ENCODE results near the gene TOB1. TPM values are rescaled to one million over a fixed set of nuclear protein-coding genes. Genes with fewer than 3 reads are reported as not detected.

TOB1 gene
- total RNA-seq, 1 experiment from 2014 or later = 114 TPM

GRCh38 chr17:50911890-50912289 lies 45.7 kb upstream of the TOB1 start:
- CTCF ChIA-PET = interaction anchor here (0.6 to 1.4 kb wide), 8 partner anchors 20 to 214 kb away, joined by 3 to 7 read pairs (median 3); no protein-coding TSS in a partner anchor
- peaks cover 52% of the 10 kb centered on the region for H3K4me1 Mint-ChIP-seq (ENCODE audit: low read depth, unreplicated experiment)
- no peak overlapping the region for H3K27ac Mint-ChIP-seq (ENCODE audit: unreplicated experiment)
- no peaks in the 10 kb centered on the region for H3K27me3 Mint-ChIP-seq (ENCODE audit: insufficient read depth, unreplicated experiment)
- H3K4me1 ChIP-seq = peaks cover 42% of the 10 kb centered on the region
- intact Hi-C loops (cut with micrococcal nuclease; ENCODE audit: unreplicated experiment) = no loop called here
- no TSS peak for BruUV-seq (replicated peaks)
- DNase-seq = no peak
- H3K27me3 ChIP-seq (replicated peaks; ENCODE audit: control insufficient read depth, insufficient read depth, low read length) = no peaks in the 10 kb centered on the region
- no peaks in the 10 kb centered on the region for H3K9me3 Mint-ChIP-seq (ENCODE audit: unreplicated experiment)
- no peak overlapping the region for H3K4me3 Mint-ChIP-seq (ENCODE audit: unreplicated experiment)
- no peaks in the 10 kb centered on the region for H3K36me3 ChIP-seq (ENCODE audit: control insufficient read depth, insufficient read depth, low read length)
- TF ChIP-seq CTCF (IDR thresholded peaks at IDR 0.05; ENCODE audit: insufficient read depth in 1 of 2, low read depth in 1 of 2, low read length in 1 of 2, severe bottlenecking in 1 of 2, unreplicated experiment in 1 of 2) = peak; percentile 13 to 55
- peaks cover 6% of the 10 kb centered on the region for H3K36me3 Mint-ChIP-seq (ENCODE audit: insufficient read depth, unreplicated experiment)
- H3K9me3 ChIP-seq = no peaks in the 10 kb centered on the region
- H3K4me3 ChIP-seq (ENCODE audit: low read depth, low read length) = no peak overlapping the region
- POLR2A ChIA-PET = interaction anchor here (0.6 to 2.9 kb wide), 3 partner anchors 27 to 53 kb away, joined by 3 to 22 read pairs (median 4); partner anchors contain the start of gene TOB1

GRCh38 chr17:50911450-50911849 lies 45.3 kb upstream of the TOB1 start:
- Mint-ChIP-seq H3K9me3 (ENCODE audit: unreplicated experiment) (no peaks in the 10 kb centered on the region), H3K27ac (ENCODE audit: unreplicated experiment) (no peak overlapping the region), H3K4me3 (ENCODE audit: unreplicated experiment) (no peak overlapping the region), H3K4me1 (ENCODE audit: low read depth, unreplicated experiment) (peaks cover 52% of the 10 kb centered on the region), H3K36me3 (ENCODE audit: insufficient read depth, unreplicated experiment) (peaks cover 6% of the 10 kb centered on the region), H3K27me3 (ENCODE audit: insufficient read depth, unreplicated experiment) (no peaks in the 10 kb centered on the region)
- ChIA-PET CTCF (interaction anchor here (0.9 to 1.4 kb wide), 3 partner anchors 20 to 60 kb away, joined by 3 to 4 read pairs (median 3); no protein-coding TSS in a partner anchor), POLR2A (interaction anchor here (0.6 to 2.9 kb wide), 3 partner anchors 27 to 52 kb away, joined by 3 to 22 read pairs (median 4); partner anchors contain the start of gene TOB1)
- no TSS peak for BruUV-seq (replicated peaks)
- intact Hi-C loops (cut with micrococcal nuclease; ENCODE audit: unreplicated experiment) = no loop called here
- H3K4me1 ChIP-seq = peaks cover 44% of the 10 kb centered on the region
- H3K36me3 ChIP-seq (ENCODE audit: control insufficient read depth, insufficient read depth, low read length) = no peaks in the 10 kb centered on the region
- H3K27me3 ChIP-seq (replicated peaks; ENCODE audit: control insufficient read depth, insufficient read depth, low read length) = no peaks in the 10 kb centered on the region
- no peak overlapping the region for H3K4me3 ChIP-seq (ENCODE audit: low read depth, low read length)
- no peaks in the 10 kb centered on the region for H3K9me3 ChIP-seq
- no peak for TF ChIP-seq CTCF (IDR thresholded peaks at IDR 0.05; ENCODE audit: insufficient read depth in 1 of 2, low read depth in 1 of 2, low read length in 1 of 2, severe bottlenecking in 1 of 2, unreplicated experiment in 1 of 2)
- no peak for DNase-seq

GRCh38 chr17:50909765-50910605 lies 43.8 kb upstream of the TOB1 start:
- CTCF ChIA-PET = interaction anchor here (0.6 to 1.7 kb wide), 7 partner anchors 9 to 57 kb away, joined by 3 to 10 read pairs (median 4); partner anchors contain the start of gene TOB1
- no TSS peak for BruUV-seq (replicated peaks)
- Histone ChIP-seq H3K4me1 (peaks cover 47% of the 10 kb centered on the region), H3K27me3 (replicated peaks; ENCODE audit: control insufficient read depth, insufficient read depth, low read length) (no peaks in the 10 kb centered on the region), H3K9me3 (no peaks in the 10 kb centered on the region), H3K4me3 (ENCODE audit: low read depth, low read length) (no peak overlapping the region), H3K36me3 (ENCODE audit: control insufficient read depth, insufficient read depth, low read length) (no peaks in the 10 kb centered on the region)
- Mint-ChIP-seq H3K27ac (ENCODE audit: unreplicated experiment) (no peak overlapping the region), H3K4me3 (ENCODE audit: unreplicated experiment) (no peak overlapping the region), H3K27me3 (ENCODE audit: insufficient read depth, unreplicated experiment) (no peaks in the 10 kb centered on the region), H3K36me3 (ENCODE audit: insufficient read depth, unreplicated experiment) (peaks cover 11% of the 10 kb centered on the region), H3K4me1 (ENCODE audit: low read depth, unreplicated experiment) (peaks cover 54% of the 10 kb centered on the region), H3K9me3 (ENCODE audit: unreplicated experiment) (no peaks in the 10 kb centered on the region)
- no peak for TF ChIP-seq CTCF (IDR thresholded peaks at IDR 0.05; ENCODE audit: insufficient read depth in 1 of 2, low read depth in 1 of 2, low read length in 1 of 2, severe bottlenecking in 1 of 2, unreplicated experiment in 1 of 2)
- DNase-seq = no peak
- intact Hi-C loops (cut with micrococcal nuclease; ENCODE audit: unreplicated experiment) = no loop called here
- POLR2A ChIA-PET = interaction anchor here (0.6 to 1.7 kb wide), 4 partner anchors 21 to 44 kb away, joined by 3 to 23 read pairs (median 12); partner anchors contain the start of gene TOB1

Data from Caco-2 (cell line).